ENCODE data around the gene HFE.
"Not testable (repeated sequence)": the region's sequence is repeated elsewhere in the genome, so short reads cannot be mapped to it uniquely, and the experiment has no call there.

Gene HFE

DNA sequence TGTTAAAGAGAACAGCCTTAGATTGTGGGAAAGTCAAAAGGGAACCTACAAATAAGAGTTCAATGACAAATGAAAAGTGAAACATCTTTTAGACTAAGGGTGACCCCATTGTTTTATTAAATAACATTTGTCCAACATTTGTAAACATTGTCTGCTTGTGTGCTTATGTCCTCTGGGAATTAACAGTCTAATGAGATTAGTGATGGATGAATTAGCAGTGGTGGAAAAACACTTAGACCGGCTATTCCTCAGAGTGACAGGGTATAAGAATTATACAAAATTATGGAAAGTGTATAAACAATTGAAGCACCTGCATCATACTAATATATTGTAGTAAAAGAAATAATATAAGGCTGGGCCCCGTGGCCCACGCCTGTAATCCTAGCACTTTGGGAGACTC, 29.3 kb upstream of the HFE start:
- no peak overlapping the region for H3K9ac ChIP-seq (ENCODE audit: low read length)
- H2AK5ac ChIP-seq (ENCODE audit: low read length): no peak overlapping the region
- no peak overlapping the region for H3K4me3 ChIP-seq (ENCODE audit: low read length)
- no peak overlapping the region for H3K23ac ChIP-seq (ENCODE audit: low read length)
- H3K56ac ChIP-seq (ENCODE audit: low read length): no peak overlapping the region
- H3K27ac ChIP-seq (ENCODE audit: low read depth, low read length): no peak overlapping the region
- H2BK15ac ChIP-seq (replicated peaks; ENCODE audit: low read depth): no peak overlapping the region
- no peak overlapping the region for H2BK120ac ChIP-seq (ENCODE audit: low read depth, low read length)
- no peak overlapping the region for H4K5ac ChIP-seq (ENCODE audit: low read length)
- no peaks in the 10 kb centered on the region for H3K27me3 ChIP-seq (ENCODE audit: insufficient read depth, low read length, poor library complexity)
- no peak overlapping the region for H2BK5ac ChIP-seq (ENCODE audit: low read length)
- no peak overlapping the region for H3K18ac ChIP-seq (ENCODE audit: low read length)
- no CpG with 5 or more reads among the region's 3 CpGs for WGBS (ENCODE audit: extremely low coverage, insufficient coverage, low lambda C conversion rate)
- no peaks in the 10 kb centered on the region for H3K4me1 ChIP-seq (ENCODE audit: control insufficient read depth, low read depth, low read length)
- DNase-seq: no peak
- H3K4me2 ChIP-seq (ENCODE audit: low read length): no peak overlapping the region
- no peak overlapping the region for H4K8ac ChIP-seq (ENCODE audit: low read depth, low read length)
- H3K36me3 ChIP-seq (ENCODE audit: control insufficient read depth, insufficient read depth, low read length): no peaks in the 10 kb centered on the region
- H3K79me1 ChIP-seq (ENCODE audit: low read length): no peaks in the 10 kb centered on the region
- no peaks in the 10 kb centered on the region for H3K79me2 ChIP-seq (ENCODE audit: control insufficient read depth, insufficient read depth, low read length)
- H3K4ac ChIP-seq (ENCODE audit: low read depth, low read length): no peak overlapping the region

- not testable (repeated sequence) for H2BK5ac ChIP-seq (ENCODE audit: low read length); H3K27ac ChIP-seq (ENCODE audit: low read depth, low read length); H3K18ac ChIP-seq (ENCODE audit: low read length); H3K79me2 ChIP-seq (ENCODE audit: control insufficient read depth, insufficient read depth, low read length); DNase-seq; H3K36me3 ChIP-seq (ENCODE audit: control insufficient read depth, insufficient read depth, low read length); H2BK15ac ChIP-seq (replicated peaks; ENCODE audit: low read depth); H3K9ac ChIP-seq (ENCODE audit: low read length); H3K4me1 ChIP-seq (ENCODE audit: control insufficient read depth, low read depth, low read length); H3K4me3 ChIP-seq (ENCODE audit: low read length); H2BK120ac ChIP-seq (ENCODE audit: low read depth, low read length); H3K4ac ChIP-seq (ENCODE audit: low read depth, low read length); H3K79me1 ChIP-seq (ENCODE audit: low read length); H3K27me3 ChIP-seq (ENCODE audit: insufficient read depth, low read length, poor library complexity); H2AK5ac ChIP-seq (ENCODE audit: low read length); H3K4me2 ChIP-seq (ENCODE audit: low read length); H3K23ac ChIP-seq (ENCODE audit: low read length); H4K8ac ChIP-seq (ENCODE audit: low read depth, low read length); H4K5ac ChIP-seq (ENCODE audit: low read length)
- peak overlapping the region; percentile 47 for H3K56ac ChIP-seq (ENCODE audit: low read length)
- no CpG with 5 or more reads among the region's 12 CpGs for WGBS (ENCODE audit: extremely low coverage, insufficient coverage, low lambda C conversion rate)
Observed at GRCh38 chr6:26058477-26059033, 28.7 kb upstream of the HFE start.

- no peak overlapping the region for H3K4me3 ChIP-seq (ENCODE audit: low read length)
- no peaks in the 10 kb centered on the region for H3K79me2 ChIP-seq (ENCODE audit: control insufficient read depth, insufficient read depth, low read length)
- no peaks in the 10 kb centered on the region for H3K27me3 ChIP-seq (ENCODE audit: insufficient read depth, low read length, poor library complexity)
- no peaks in the 10 kb centered on the region for H3K4me1 ChIP-seq (ENCODE audit: control insufficient read depth, low read depth, low read length)
- H3K56ac ChIP-seq (ENCODE audit: low read length): no peak overlapping the region
- H3K36me3 ChIP-seq (ENCODE audit: control insufficient read depth, insufficient read depth, low read length): no peaks in the 10 kb centered on the region
- no peak overlapping the region for H2BK15ac ChIP-seq (replicated peaks; ENCODE audit: low read depth)
- no peak overlapping the region for H3K4ac ChIP-seq (ENCODE audit: low read depth, low read length)
- H2AK5ac ChIP-seq (ENCODE audit: low read length): no peak overlapping the region
- no peak overlapping the region for H3K18ac ChIP-seq (ENCODE audit: low read length)
- 100% methylated on average over 1 of the region's 4 CpGs for WGBS (ENCODE audit: extremely low coverage, insufficient coverage, low lambda C conversion rate)
- no peak overlapping the region for H3K23ac ChIP-seq (ENCODE audit: low read length)
- no peak overlapping the region for H2BK5ac ChIP-seq (ENCODE audit: low read length)
- no peak overlapping the region for H3K27ac ChIP-seq (ENCODE audit: low read depth, low read length)
- no peak overlapping the region for H3K4me2 ChIP-seq (ENCODE audit: low read length)
- H3K9ac ChIP-seq (ENCODE audit: low read length): no peak overlapping the region
- DNase-seq: no peak
- no peaks in the 10 kb centered on the region for H3K79me1 ChIP-seq (ENCODE audit: low read length)
- H4K8ac ChIP-seq (ENCODE audit: low read depth, low read length): no peak overlapping the region
- no peak overlapping the region for H4K5ac ChIP-seq (ENCODE audit: low read length)
- H2BK120ac ChIP-seq (ENCODE audit: low read depth, low read length): no peak overlapping the region
Observed at GRCh38 chr6:26059941-26060340, 27.3 kb upstream of the HFE start.

DNA sequence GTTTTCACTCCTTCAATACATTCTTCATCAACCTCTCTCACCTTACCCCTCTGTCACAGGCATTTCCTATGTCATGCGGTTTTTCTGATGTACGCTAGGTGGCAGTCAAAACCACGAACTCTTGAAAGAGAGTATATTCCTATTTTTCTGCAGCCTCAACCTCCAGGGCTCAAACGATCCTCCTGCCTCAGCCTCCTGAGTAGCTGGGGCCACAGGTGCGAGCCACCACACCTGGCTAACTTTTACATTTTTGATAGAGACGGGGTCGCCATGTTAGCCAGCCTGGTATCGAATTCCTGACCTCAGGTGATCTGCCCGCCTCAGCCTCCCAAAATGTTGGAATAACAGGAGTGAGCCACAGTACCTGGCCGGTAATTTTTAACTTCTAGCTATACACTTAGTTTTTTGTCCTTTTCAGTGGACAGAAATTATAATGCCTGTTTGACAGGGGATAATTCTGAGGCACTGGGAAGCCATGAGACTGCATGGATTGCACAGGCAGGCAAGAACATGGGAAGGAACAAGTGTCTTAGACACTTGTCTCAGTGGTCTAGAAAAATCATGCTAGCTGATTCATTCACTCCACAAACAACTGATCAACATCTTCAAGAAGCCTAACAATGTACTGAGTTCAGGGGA, 22.5 kb upstream of the HFE start:
- Histone ChIP-seq H2AK5ac (ENCODE audit: low read length) (no peak overlapping the region), H3K4me2 (ENCODE audit: low read length) (no peak overlapping the region), H3K23ac (ENCODE audit: low read length) (no peak overlapping the region), H3K27me3 (ENCODE audit: insufficient read depth, low read length, poor library complexity) (no peaks in the 10 kb centered on the region), H3K79me2 (ENCODE audit: control insufficient read depth, insufficient read depth, low read length) (no peaks in the 10 kb centered on the region), H4K5ac (ENCODE audit: low read length) (no peak overlapping the region), H3K79me1 (ENCODE audit: low read length) (no peaks in the 10 kb centered on the region), H3K4ac (ENCODE audit: low read depth, low read length) (no peak overlapping the region), H3K27ac (ENCODE audit: low read depth, low read length) (no peak overlapping the region), H3K4me1 (ENCODE audit: control insufficient read depth, low read depth, low read length) (no peaks in the 10 kb centered on the region), H3K36me3 (ENCODE audit: control insufficient read depth, insufficient read depth, low read length) (no peaks in the 10 kb centered on the region), H3K18ac (ENCODE audit: low read length) (no peak overlapping the region), H3K56ac (ENCODE audit: low read length) (no peak overlapping the region), H2BK5ac (ENCODE audit: low read length) (no peak overlapping the region), H4K8ac (ENCODE audit: low read depth, low read length) (no peak overlapping the region), H3K9ac (ENCODE audit: low read length) (no peak overlapping the region), H3K4me3 (ENCODE audit: low read length) (no peak overlapping the region), H2BK120ac (ENCODE audit: low read depth, low read length) (no peak overlapping the region), H2BK15ac (replicated peaks; ENCODE audit: low read depth) (no peak overlapping the region)
- peak; percentile 62 for DNase-seq
- no CpG with 5 or more reads among the region's 10 CpGs for WGBS (ENCODE audit: extremely low coverage, insufficient coverage, low lambda C conversion rate)

DNA sequence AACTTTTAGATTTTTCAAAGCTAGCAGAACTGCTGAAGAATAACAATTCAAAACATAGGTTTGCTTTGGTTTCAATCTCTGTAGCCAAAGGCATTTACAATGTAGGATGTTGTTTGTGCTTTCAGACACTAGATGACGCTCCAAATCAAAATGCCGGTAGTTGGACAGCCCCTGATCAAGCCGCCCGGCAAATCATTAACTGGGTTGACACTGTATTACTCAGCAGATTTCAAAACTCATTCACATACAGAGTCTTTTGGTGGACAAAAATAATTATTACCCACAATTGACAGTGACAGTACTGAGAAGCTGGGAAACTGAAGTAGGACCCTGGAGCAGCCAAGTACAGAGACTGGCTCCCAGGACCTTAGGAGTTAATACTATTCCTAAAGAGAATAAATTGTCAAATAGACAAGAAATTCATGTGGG, 21.3 kb upstream of the HFE start:
- H2BK15ac ChIP-seq (replicated peaks; ENCODE audit: low read depth): peak overlapping the region; percentile 100
- H3K79me2 ChIP-seq (ENCODE audit: control insufficient read depth, insufficient read depth, low read length): no peaks in the 10 kb centered on the region
- no peak overlapping the region for H3K27ac ChIP-seq (ENCODE audit: low read depth, low read length)

DNA sequence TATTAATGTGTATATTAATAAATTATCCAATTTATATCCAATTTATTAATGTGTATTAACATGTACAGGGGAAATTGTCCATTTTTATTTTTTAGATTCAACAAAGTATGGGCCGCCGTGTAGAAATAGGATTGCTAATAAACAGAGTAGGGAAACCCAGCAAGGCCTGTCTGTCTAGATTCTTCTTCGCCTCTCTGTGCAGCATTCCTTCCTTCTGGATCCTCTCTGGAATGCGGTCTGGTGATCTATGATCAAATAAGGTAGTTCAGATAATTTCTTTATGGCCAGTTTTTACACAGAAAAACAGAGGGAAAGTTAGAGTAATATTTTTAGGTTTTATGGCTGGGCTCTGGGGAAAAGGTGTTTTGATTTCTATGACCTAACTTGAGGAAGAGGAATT, 19.9 kb upstream of the HFE start:
- no peak overlapping the region for H3K4me3 ChIP-seq (ENCODE audit: low read length)
- no peak overlapping the region for H3K56ac ChIP-seq (ENCODE audit: low read length)
- no peak overlapping the region for H4K8ac ChIP-seq (ENCODE audit: low read depth, low read length)
- no peak overlapping the region for H2BK5ac ChIP-seq (ENCODE audit: low read length)
- no peak for DNase-seq
- H3K23ac ChIP-seq (ENCODE audit: low read length): no peak overlapping the region
- no peak overlapping the region for H3K4ac ChIP-seq (ENCODE audit: low read depth, low read length)
- no CpG with 5 or more reads among the region's 4 CpGs for WGBS (ENCODE audit: extremely low coverage, insufficient coverage, low lambda C conversion rate)
- no peak overlapping the region for H2AK5ac ChIP-seq (ENCODE audit: low read length)
- no peak overlapping the region for H2BK120ac ChIP-seq (ENCODE audit: low read depth, low read length)
- no peaks in the 10 kb centered on the region for H3K79me1 ChIP-seq (ENCODE audit: low read length)
- no peak overlapping the region for H3K27ac ChIP-seq (ENCODE audit: low read depth, low read length)
- H3K4me2 ChIP-seq (ENCODE audit: low read length): no peak overlapping the region
- H4K5ac ChIP-seq (ENCODE audit: low read length): no peak overlapping the region
- H2BK15ac ChIP-seq (replicated peaks; ENCODE audit: low read depth): no peak overlapping the region
- H3K79me2 ChIP-seq (ENCODE audit: control insufficient read depth, insufficient read depth, low read length): no peaks in the 10 kb centered on the region
- no peaks in the 10 kb centered on the region for H3K36me3 ChIP-seq (ENCODE audit: control insufficient read depth, insufficient read depth, low read length)
- no peaks in the 10 kb centered on the region for H3K27me3 ChIP-seq (ENCODE audit: insufficient read depth, low read length, poor library complexity)
- no peaks in the 10 kb centered on the region for H3K4me1 ChIP-seq (ENCODE audit: control insufficient read depth, low read depth, low read length)
- no peak overlapping the region for H3K18ac ChIP-seq (ENCODE audit: low read length)
- H3K9ac ChIP-seq (ENCODE audit: low read length): no peak overlapping the region

More for the DNA sequence above, 21.3 kb upstream of the HFE start:
- Histone ChIP-seq H3K4ac (ENCODE audit: low read depth, low read length) (no peak overlapping the region), H3K56ac (ENCODE audit: low read length) (peak overlapping the region; percentile 77), H3K27me3 (ENCODE audit: insufficient read depth, low read length, poor library complexity) (no peaks in the 10 kb centered on the region), H3K4me3 (ENCODE audit: low read length) (no peak overlapping the region), H3K9ac (ENCODE audit: low read length) (no peak overlapping the region), H3K18ac (ENCODE audit: low read length) (peak overlapping the region; percentile 68), H2BK120ac (ENCODE audit: low read depth, low read length) (no peak overlapping the region), H3K36me3 (ENCODE audit: control insufficient read depth, insufficient read depth, low read length) (no peaks in the 10 kb centered on the region), H3K79me1 (ENCODE audit: low read length) (no peaks in the 10 kb centered on the region), H2BK5ac (ENCODE audit: low read length) (no peak overlapping the region), H3K4me1 (ENCODE audit: control insufficient read depth, low read depth, low read length) (no peaks in the 10 kb centered on the region), H3K23ac (ENCODE audit: low read length) (no peak overlapping the region), H2AK5ac (ENCODE audit: low read length) (no peak overlapping the region), H4K8ac (ENCODE audit: low read depth, low read length) (no peak overlapping the region), H4K5ac (ENCODE audit: low read length) (no peak overlapping the region), H3K4me2 (ENCODE audit: low read length) (no peak overlapping the region)
- peak; percentile 83 for DNase-seq
- WGBS (ENCODE audit: extremely low coverage, insufficient coverage, low lambda C conversion rate): no CpG with 5 or more reads among the region's 4 CpGs

Measured in mesendoderm (in vitro differentiated cells).